GM18511 (cell line): ENCODE measurements around the gene TRMT5.

Experiments
- ATAC-seq: cut with Tn5 transposase; IDR thresholded peaks from one replicate; pipeline ENCODE4 v1.9.1; 2021; ENCODE audit warnings: mild to moderate bottlenecking, moderate library complexity; ENCODE audit not compliant: unreplicated experiment

Gene TRMT5, protein sequence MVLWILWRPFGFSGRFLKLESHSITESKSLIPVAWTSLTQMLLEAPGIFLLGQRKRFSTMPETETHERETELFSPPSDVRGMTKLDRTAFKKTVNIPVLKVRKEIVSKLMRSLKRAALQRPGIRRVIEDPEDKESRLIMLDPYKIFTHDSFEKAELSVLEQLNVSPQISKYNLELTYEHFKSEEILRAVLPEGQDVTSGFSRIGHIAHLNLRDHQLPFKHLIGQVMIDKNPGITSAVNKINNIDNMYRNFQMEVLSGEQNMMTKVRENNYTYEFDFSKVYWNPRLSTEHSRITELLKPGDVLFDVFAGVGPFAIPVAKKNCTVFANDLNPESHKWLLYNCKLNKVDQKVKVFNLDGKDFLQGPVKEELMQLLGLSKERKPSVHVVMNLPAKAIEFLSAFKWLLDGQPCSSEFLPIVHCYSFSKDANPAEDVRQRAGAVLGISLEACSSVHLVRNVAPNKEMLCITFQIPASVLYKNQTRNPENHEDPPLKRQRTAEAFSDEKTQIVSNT

DNA sequence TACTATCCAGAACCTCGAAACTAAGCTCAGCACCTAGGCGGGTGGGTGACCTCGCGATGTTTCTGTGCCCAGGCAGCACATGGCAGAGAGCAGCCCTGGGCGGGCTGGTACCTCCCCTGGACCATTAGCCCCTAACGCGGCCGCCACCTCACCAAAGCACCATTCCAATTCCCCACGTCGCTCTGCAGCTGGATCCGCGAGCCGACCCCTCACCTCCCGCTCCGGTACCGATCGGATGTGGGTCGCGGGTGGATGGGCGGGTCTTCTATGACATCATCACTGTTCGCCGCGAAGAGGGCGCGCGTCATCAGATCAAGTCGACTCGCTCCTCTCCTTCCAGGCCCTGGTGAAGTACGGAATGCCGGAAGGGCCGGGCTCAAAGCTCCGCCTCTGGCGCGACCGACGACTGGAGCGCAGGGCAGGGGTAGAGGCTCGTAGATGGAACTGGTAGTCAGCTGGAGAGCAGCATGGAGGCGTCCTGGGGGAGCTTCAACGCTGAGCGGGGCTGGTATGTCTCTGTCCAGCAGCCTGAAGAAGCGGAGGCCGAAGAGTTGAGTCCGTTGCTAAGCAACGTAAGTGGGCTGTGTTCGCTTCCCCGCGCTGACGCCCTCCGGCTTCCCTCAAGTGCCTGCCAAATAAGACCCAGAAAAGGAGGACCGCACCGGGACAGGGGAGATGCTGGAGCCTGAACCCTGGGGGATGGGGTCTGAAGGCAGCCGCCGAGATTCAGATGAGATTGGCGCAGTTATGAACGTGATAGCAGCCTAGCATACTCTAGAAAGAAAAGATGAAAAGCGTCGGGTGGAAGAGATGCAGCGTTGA, at the start of gene TRMT5, which contains the start of gene SLC38A6:
TRMT5 (minus strand) TSS at position 269 of the 822 bp plus-strand sequence; CDS start at position 163, 106 bp downstream.
SLC38A6 (plus strand) TSS at position 435 of the 822 bp plus-strand sequence; CDS start at position 468, 33 bp downstream.
- peak; percentile 85 for ATAC-seq

DNA sequence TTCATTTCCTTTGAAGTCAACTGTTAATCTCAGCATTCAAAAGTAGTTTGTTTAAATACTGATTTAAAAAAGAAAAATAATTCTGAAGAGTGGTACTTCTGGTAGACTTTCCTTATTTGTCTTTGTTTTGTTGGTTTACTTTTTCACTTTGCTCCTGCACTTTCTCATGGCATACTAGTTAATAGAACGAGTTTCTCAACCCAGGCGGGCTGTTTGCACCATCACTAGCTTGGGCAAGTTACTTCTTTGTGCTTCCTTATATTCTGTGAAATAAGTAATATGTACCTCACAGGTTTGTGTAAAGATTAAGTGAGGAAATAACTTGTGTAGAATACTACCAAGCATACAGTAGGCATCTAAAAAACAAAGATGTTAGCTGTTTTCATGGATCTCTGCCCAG, 45.6 kb upstream of the TRMT5 start:
- no peak for ATAC-seq

DNA sequence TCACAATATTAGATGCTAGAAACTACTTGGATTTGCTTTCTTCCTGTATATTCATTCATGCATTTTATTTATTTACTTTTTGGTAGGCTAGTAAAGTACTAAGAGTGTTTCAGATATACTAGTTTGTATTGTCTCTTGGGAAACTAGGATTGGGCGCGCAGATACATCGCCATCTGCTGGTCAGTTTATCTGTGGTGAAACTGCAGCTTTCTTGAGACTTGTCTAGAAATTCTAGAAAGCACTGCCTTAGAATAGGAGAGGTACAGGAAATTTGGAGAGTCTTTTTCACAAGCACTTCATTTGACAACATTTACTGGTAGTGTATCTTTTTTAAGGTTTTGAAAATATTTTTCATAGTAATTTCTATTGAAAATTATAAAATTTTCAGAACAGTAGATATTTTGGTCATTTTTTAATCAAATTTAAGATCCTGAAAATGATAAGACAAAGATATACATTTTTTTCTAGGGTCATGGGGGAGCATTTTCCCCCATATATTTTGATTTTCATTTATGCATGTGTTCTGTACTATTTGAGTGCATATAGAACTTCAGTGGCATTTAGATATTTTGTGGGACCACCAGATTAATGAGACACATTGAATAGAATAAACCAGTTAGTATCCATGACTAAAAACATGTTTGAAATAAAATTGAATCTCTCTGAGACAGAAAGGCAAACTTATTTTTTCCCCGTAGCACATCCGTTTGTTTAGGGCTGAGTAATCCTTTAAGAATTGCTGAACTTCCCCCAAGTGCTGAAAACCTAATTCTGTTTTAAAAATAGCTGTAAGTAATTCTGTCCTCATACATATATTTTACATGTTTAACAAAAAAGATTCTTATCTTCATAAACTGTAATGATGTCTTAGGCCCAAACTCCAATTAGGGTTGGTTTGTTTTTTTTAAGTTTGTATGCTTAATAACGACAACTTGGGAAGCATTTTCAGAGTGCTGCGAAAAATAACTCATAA, 44.7 kb upstream of the TRMT5 start:
- peak; percentile 66 for ATAC-seq

DNA sequence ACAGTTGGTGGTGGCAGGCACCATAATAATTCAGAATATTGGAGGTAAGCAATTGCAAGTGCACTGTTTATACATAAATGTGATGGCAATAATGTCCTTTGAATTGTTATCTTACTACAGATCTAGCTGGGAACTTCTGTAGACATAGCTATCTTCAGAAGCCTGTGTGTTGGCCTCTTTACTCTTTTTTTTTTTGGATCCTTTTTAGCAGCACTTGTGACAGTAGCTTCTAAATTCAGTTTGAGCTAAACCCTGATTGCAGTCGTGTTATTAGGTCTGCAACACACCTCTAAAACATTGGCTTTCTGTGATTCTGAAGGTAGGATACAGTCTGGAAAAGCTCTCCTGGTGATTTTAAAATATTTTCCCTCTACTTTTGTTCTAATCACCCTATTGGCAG, 38.7 kb upstream of the TRMT5 start:
- no peak for ATAC-seq

DNA sequence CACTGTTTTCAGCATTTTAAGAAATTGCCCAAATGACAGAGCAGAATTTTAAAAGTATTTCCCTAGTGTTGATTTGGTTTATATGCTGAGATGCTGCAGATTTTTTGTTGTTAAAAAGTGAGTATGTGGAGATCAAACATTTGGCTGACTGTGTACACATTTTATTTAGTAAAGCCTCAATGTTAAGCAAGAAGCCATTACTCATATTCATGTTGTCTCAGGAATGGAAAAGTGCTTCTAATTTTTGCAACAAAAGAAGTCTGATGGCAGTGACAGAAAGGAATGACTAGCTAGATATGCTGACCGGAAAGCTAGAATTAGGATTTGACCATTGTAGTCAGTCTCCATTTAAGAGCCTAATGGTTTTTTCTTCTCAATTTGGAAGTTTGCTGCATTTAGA, 22.7 kb upstream of the TRMT5 start:
- ATAC-seq = no peak

DNA sequence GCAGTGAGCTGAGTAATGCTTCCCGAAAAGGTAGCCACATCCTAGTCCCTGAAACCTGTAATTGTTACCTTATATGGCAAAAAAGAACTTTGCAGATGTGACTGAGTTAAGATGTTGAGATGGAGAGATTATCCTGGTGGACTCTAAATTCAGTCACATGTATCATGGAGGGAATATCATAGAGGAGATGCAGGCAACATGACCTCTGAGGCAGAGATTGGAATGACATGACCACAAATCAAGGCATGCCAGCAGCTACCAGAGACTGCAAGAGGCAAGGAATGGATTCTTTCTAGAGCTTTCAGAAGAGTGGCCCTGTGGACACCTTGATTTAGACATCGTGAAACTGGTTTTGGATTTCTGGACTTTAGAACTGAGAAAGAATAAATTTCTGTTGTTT, 18.7 kb upstream of the TRMT5 start:
- no peak for ATAC-seq

DNA sequence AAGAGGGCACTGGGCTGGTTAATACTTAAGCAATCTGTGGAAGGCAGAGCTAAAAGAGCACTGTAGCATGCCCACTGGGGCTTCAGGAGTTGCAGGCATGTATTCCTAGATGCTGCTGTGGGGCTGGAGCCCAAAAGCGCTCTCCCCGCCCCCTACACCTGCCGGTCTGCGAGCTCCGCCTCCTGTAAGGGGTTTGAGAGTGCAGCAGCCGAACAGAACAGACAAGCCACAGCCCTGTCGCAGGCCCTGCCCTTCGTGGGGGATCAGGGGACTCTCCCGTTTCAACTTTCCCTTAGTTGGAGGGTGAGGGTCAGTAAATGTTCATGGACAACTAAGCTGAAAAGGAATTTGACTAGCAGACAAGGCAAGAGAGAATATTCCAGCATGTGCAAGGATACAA, 17.7 kb upstream of the TRMT5 start:
- no peak for ATAC-seq

DNA sequence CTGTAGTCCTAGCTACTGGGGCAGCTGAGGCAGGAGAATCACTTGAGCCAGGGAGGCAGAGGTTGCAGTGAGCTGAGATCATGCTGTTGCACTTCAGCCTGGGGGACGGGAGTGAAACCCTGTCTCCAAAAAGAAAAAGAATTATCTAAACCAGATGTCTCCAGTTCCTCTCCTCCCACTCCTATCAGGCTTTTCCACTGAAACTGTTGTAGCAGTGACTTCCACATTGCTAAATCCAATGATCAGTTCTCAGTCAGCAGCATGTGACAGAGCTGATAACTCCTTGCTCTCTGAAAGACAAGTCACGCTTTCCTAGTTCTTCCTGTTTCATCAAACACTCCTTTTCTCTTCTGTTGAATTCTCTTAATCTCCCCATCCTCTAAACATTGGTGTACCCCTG, 8.7 kb upstream of the TRMT5 start:
- ATAC-seq = no peak

DNA sequence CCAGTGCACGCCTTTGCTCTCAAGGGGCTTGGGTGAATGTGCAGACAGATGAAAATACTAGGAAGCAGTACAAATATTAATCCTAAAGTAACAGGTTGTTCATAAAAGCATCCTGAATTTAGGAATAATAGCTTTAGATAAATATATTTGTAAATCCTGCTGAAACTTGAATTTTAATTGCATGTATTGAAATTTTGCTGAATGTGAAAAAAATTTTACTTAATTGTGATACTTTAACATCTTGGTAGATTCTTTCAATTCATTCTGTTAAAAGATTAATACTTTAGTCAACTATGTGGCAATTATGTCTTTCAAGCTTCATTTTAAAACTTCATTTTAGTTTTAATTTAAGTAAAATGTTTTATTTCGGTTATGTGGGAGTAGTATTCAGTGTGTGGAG, 5.6 kb upstream of the TRMT5 start:
- ATAC-seq = no peak

DNA sequence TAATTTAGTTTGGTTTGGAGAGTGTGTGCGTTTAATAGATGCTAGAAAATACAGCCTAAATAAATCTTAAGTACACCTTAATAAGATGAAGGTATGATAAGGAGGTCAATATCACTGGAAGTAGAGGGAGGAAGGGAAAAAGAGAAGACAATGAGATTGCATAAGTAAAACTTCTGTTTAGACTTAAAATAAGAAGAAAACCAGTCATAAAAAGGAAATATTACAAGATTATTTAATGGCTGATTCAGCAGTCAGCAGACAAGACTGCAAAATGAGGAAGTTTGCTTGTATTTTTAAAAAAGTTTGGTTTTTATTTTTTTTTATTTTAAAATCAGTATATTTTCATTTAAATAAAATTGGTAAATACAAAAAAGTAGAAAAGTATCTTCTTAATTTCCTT, 3.3 kb upstream of the TRMT5 start:
- no peak for ATAC-seq

DNA sequence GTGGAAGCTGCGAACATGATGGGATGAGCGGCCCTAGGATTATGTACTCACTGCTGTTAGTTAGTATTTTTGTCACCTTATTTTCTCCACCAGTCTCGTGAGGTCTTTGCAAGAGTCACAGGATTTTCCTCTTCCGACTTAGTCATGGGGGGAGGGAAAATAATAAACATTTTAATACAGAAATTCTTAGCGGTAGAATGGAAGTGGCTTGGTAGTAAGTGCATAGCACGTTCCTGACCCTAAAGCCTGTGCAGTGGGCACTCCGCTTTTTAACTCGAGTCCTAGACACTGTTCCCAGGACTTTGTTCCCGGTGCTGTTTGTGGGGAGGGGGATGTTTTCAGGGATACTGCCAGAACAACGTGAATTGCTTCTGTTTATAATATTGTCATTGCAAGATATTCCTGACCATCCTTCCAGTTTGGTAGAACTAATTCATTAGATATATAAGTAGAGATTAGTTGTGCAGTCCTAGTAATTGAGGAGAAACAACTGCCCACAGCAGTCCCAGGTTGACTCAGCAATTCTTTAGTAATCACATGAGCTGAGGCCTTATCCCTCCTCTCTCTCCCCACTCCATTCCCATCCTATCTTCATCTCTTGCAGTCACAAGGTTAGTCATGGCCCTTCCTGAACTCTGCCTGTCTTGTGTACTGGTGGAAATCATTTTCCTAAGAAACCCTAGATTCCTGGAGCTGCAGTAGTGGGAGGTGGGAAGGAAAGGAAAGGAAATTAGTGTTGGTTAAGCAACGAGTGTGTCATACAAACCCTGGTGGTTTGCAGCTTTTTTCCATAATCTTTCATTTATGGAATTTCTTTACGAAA, 965 bp upstream of the TRMT5 start:
- ATAC-seq = no peak

DNA sequence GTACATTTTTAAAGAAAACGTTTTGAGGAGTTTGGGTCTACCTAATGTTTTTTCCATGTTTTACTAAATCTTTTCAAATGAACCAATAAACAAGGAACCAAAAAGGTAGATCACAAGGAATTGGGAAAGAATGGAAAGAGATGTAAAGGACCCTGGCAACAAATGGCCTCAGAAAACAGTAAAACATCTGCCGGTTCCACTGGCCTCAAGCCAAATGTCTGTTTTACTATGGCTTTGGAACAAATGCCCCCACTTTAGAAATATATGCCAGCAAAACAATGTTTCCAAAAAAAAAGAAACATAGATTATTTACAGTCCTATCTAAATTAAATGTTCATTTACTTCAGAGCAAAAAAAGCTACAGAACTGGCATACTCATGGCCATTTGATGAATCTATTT, 3.0 kb downstream of the TRMT5 start:
- ATAC-seq = no peak

DNA sequence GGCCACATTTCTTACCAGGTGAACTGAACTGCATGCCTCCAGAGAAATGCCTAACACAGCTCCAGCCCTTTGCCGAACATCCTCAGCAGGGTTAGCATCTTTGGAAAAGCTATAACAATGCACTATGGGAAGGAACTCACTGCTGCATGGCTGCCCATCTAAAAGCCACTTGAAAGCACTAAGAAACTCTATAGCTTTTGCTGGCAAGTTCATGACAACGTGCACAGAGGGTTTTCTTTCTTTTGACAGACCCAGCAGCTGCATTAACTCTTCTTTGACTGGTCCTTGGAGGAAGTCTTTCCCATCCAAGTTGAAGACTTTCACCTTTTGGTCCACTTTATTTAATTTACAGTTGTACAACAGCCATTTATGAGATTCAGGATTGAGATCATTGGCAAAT, 5.3 kb downstream of the TRMT5 start:
- no peak for ATAC-seq

DNA sequence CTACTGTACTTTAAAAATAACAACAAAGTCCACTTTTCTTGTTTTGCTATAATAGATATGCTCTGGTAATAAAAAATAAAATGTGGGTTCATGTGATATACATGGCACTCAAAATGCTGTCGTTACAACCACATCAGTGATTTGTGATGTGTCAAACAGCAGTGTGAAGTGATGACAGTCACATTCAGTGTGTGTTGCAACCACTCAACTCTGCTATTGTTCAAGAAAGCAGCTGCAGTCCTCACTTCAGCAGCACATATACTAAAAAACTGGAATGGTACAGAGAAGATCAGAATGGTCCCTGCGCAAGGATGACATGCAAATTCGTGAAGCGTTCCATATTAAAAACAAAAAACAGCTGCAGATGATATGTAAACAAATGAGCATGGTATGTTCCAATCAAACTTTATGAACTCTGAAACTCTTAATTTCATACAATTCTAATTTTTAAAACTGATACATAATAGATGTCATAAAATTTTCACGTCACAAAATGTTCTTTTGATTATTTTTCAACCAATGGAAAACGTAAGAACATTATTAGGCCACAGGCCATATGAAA, 6.7 kb downstream of the TRMT5 start:
- no peak for ATAC-seq

DNA sequence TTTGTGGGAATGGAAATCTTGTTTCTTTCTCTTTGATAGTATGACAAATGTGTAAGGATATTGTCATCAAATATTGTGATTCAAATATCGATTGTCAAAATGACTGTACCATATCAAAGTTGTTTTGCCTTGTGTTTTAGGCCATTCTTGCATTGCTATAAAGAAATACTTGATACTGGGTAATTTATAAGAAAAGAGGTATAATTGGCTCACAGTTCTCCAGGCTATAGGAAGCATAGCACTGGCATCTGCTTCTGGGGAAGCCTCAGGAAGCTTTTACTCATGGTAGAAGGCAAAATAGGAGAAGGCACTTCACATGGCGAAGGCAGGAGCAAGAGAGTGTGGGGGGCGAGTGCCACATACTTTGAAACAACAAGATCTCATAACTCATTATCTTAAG, 7.8 kb downstream of the TRMT5 start:
- no peak for ATAC-seq

DNA sequence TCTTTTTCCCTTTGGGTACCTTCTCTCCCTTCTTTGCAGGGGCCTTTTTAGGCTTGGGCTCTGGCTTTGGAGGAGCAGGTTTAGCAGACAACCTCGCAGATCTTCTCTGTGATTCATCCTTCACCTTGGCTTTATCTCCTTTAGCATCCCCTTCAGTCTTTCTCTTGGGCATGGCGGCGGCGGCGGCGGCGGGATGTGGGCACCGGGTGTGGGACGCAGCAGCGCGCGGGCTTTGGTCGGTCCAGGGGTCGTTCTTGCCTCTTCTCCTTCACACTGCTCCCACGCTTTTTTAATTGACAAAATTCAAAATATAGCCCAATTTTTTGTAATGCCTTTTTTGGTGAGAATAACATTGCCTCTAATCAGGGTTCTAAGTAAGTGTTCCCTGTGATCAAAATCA, 8.6 kb downstream of the TRMT5 start:
- no peak for ATAC-seq

DNA sequence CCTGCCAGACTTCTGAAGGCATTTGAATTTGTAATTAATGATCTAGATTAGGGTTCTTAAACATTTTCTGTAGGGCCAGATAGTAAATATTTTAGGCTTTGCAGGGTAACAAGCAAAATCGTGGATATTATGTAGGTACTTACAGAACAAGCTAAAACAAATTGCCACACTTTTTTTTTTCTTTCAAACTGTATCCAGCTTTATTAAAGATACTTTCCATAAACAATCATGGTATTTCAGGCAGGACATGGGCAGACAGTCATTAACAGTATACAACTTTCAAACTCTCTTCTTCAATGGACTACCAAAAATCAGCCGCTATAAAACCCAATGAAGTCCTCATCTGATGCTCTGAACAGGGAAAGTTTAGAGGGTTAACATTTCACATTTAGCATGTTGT, 9.6 kb downstream of the TRMT5 start:
- ATAC-seq = no peak

DNA sequence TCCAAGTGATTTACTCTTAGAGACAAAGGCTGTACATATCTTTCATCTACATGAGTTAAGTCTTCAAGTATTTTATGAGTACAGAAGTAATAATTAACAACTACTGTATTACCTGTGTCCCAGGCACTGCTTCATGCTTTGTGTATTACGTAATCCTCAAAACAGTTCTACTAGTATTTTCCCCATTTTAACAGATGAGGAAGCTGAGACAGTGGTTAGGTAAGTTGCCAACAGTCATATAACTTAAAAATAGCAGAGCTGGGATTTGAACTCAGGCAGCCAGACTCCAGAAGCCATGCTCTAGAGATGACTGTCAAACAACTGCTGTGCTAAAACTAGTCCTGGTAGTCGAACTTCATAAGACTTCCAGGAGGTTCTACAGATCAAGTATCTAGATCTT, 10.7 kb downstream of the TRMT5 start:
- ATAC-seq = no peak

DNA sequence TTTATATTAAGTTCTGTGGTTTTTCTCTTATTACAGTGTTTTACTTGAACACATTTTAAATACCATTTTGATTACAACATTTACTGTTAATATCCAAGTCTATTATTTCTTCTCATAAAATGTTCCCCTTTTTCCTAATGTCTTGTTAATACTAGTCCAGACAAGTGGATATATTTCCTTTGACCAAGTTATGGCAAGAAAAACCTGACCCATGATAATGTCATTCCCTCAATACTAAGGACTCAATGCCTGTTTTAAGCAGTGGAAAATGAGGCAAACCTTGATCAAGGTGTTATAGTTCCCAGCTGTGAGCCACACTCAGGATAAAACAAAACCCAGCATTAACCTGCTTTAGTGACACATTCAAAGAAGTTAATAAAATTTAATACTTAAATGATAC, 12.2 kb downstream of the TRMT5 start:
- ATAC-seq = no peak

DNA sequence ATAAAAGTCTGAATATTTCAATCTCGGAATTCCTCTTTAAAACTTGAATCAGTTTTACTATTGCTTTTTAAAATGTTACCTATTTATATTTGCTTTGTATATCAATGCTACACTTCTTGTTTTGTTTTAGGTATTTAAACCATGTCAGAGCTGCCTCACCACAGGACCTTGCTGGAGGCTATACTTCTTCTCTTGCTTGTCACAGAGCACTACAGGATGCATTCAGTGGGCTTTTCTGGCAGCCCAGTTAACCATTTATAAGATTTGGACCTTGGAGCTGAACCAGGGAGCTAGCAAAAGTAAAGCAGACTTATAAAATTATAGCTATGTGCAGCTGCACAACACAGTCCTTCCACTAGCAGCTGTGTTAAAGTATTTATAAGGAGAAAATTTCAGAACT, 12.8 kb downstream of the TRMT5 start:
- no peak for ATAC-seq
